Esophagus squamous epithelium (tissue), 4 donors: ENCODE results near the gene DCUN1D2.

Experiments
- CTCF ChIP-seq, 6 experiments: fragments of 450-650 bp in 4 of 6; fragments of 200-600 bp in 2 of 6; sonication (generic) in 2 of 6; IDR thresholded peaks; one replicate each; pipeline ENCODE4 v1.5.1; 2016 to 2019; ENCODE audit warnings: antibody characterized with exemption in 6 of 6, mild to moderate bottlenecking in 4 of 6, moderate library complexity in 4 of 6
- POLR2A ChIP-seq, 4 donors: fragments of 450-650 bp; IDR thresholded peaks; one replicate each; pipeline ENCODE4 v1.6.1; 2017; ENCODE audit warnings: antibody characterized with exemption in 4 of 4, mild to moderate bottlenecking in 4 of 4, moderate library complexity in 3 of 4

GRCh38 chr13:113433391-113433916, 57.1 kb downstream of the DCUN1D2 start:
- TF ChIP-seq CTCF (IDR thresholded peaks at IDR 0.05) (no peak), POLR2A (IDR thresholded peaks at IDR 0.05) (no peak)
